ENCODE data around the gene CNKSR3.

CNKSR3 gene

GRCh38 chr6:154383273-154383672, 127.2 kb downstream of the CNKSR3 start:
- DNase-seq (ENCODE audit: extremely low read depth, low read depth): no peak
- TF ChIP-seq, protein P1, sequence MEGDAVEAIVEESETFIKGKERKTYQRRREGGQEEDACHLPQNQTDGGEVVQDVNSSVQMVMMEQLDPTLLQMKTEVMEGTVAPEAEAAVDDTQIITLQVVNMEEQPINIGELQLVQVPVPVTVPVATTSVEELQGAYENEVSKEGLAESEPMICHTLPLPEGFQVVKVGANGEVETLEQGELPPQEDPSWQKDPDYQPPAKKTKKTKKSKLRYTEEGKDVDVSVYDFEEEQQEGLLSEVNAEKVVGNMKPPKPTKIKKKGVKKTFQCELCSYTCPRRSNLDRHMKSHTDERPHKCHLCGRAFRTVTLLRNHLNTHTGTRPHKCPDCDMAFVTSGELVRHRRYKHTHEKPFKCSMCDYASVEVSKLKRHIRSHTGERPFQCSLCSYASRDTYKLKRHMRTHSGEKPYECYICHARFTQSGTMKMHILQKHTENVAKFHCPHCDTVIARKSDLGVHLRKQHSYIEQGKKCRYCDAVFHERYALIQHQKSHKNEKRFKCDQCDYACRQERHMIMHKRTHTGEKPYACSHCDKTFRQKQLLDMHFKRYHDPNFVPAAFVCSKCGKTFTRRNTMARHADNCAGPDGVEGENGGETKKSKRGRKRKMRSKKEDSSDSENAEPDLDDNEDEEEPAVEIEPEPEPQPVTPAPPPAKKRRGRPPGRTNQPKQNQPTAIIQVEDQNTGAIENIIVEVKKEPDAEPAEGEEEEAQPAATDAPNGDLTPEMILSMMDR (IDR thresholded peaks at IDR 0.05; ENCODE audit: low read depth, low read length): no peak

- TF ChIP-seq, protein P1 (IDR thresholded peaks at IDR 0.05; ENCODE audit: low read depth, low read length): no peak
- DNase-seq (ENCODE audit: extremely low read depth, low read depth): no peak
These were observed 127.7 kb downstream of the CNKSR3 start for GRCh38 chr6:154382740-154383139.

DNA sequence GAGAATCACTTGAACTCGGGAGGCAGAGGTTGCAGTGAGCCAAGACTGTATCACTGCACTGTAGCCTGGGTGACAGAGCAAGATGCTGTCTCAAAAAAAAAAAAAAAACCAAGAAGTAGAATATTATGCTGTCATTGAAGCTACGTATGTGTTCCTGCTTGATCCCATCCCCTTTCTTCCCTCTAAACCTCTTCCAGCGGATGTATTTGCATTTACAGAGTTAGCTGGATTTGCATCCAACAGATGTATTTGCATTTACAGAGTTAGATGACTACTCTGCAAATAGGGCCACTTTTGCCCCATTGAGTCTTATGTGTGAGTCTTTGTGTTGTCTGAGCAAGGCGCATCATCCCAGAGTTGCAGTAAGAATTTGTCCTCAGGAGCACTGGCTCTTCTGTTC, 128.9 kb downstream of the CNKSR3 start:
- DNase-seq (ENCODE audit: extremely low read depth, low read depth): no peak
- TF ChIP-seq, protein P1 (IDR thresholded peaks at IDR 0.05; ENCODE audit: low read depth, low read length): no peak

- TF ChIP-seq, protein P1 (IDR thresholded peaks at IDR 0.05; ENCODE audit: low read depth, low read length): no peak
- no peak for DNase-seq (ENCODE audit: extremely low read depth, low read depth)
These were observed 129.7 kb downstream of the CNKSR3 start for GRCh38 chr6:154380741-154381140.

GRCh38 chr6:154379585-154379984, 130.9 kb downstream of the CNKSR3 start:
- DNase-seq (ENCODE audit: extremely low read depth, low read depth): no peak
- TF ChIP-seq, protein P1 (IDR thresholded peaks at IDR 0.05; ENCODE audit: low read depth, low read length): no peak

DNA sequence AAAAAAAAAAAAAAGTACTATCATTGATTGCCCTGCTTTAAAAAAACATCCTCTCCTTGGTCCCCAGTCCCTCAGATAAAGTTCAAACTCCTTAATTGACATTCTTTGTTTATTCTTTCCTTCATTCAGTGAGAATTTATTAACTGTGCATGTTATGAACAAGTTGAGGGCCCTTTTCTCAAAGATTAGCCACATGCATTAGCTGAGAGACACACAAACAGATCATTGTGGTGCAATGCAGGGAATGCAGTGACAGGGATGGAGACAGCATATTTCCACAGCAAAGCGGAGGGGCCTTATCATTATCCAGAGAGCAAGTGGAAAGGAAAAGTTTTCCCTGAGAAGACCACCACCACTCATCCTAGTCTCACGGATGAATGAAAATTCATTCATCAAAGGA, 132.0 kb downstream of the CNKSR3 start:
- DNase-seq (ENCODE audit: extremely low read depth, low read depth): no peak
- TF ChIP-seq, protein P1 (IDR thresholded peaks at IDR 0.05; ENCODE audit: low read depth, low read length): no peak

DNA sequence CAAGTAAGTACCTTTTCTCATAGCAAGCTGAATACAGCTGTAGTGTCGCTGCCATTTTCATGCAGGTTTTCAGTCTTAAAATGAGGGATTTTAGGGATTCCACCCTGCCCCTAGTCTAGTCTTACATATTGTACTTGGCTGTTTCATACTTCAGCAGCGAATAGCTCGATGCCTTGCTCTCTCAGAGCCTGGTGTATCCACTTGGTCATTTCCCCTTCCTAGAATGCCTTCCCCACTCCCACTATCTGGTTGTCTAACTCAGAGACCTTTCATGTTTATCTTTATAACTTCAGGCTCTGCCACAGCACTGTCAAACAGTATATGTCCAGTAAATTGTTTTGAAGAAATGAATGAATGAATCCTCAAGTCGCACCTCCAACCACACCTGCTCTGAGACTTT, 132.8 kb downstream of the CNKSR3 start:
- TF ChIP-seq, protein P1 (IDR thresholded peaks at IDR 0.05; ENCODE audit: low read depth, low read length): no peak
- DNase-seq (ENCODE audit: extremely low read depth, low read depth): no peak
